OCI-LY7 (cell line): Measurements from ENCODE around the gene PTPRT.

Source experiments
- CTCF ChIP-seq: fragments of 200-600 bp; sonication (generic); conservative IDR thresholded peaks from 2 replicates; pipeline ENCODE4 v1.5.1; 2014; ENCODE audit warnings: mild to moderate bottlenecking, antibody characterized with exemption, low read length, moderate library complexity, mixed read lengths
- EZH2phosphoT487 ChIP-seq: fragments of 200-600 bp; sonication (generic); IDR thresholded peaks from 2 replicates; pipeline ENCODE4 v1.6.1; 2018; ENCODE audit warnings: low read depth, borderline replicate concordance, mild to moderate bottlenecking, mixed run types, antibody characterized with exemption, low read length, moderate library complexity, mixed read lengths

- TF ChIP-seq CTCF (no peak), EZH2phosphoT487 (no peak)
Observed at GRCh38 chr20:42164121-42164890, 1025.4 kb downstream of the PTPRT start.
